ENCODE results near the gene SEMA6A. TPM values are rescaled to one million over a fixed set of nuclear protein-coding genes. Genes with fewer than 3 reads are reported as not detected.

SEMA6A gene
- total RNA-seq, 1 experiment from 2014 or later = 406 TPM

GRCh38 chr5:116420540-116420939 is 154.1 kb downstream of the SEMA6A start:
- Mint-ChIP-seq H3K36me3 (no peaks in the 10 kb centered on the region), H3K9me3 (no peaks in the 10 kb centered on the region), H3K4me1 (peaks cover 9% of the 10 kb centered on the region), H3K27me3 (ENCODE audit: low read depth) (no peaks in the 10 kb centered on the region; the same call in 1 of the 2 replicates), H3K27ac (no peak overlapping the region), H3K4me3 (no peak overlapping the region)
- POLR2A ChIA-PET = interaction anchor here (0.8 kb wide), 1 partner anchor 248 kb away, joined by 3 read pairs; no protein-coding TSS in a partner anchor
- no peak for ATAC-seq
- DNase-seq (ENCODE audit: low spot score) = no peak
- CTCF ChIA-PET = no interaction called here
- no peak for TF ChIP-seq NR3C1 (CRISPR knock-in tag; conservative IDR thresholded peaks at IDR 0.05; ENCODE audit: low read depth)
- no peak for TF ChIP-seq ATF6 (CRISPR knock-in tag; IDR thresholded peaks at IDR 0.05)
- no peak for TF ChIP-seq ZSCAN18 (CRISPR knock-in tag; IDR thresholded peaks at IDR 0.05)
- TF ChIP-seq ZNF396 (CRISPR knock-in tag; IDR thresholded peaks at IDR 0.05; ENCODE audit: borderline replicate concordance) = no peak
- no peak for TF ChIP-seq NFATC4 (CRISPR knock-in tag; IDR thresholded peaks at IDR 0.05)
- TF ChIP-seq ZNF232 (CRISPR knock-in tag; IDR thresholded peaks at IDR 0.05) = no peak
- TF ChIP-seq KAT7 (CRISPR knock-in tag; IDR thresholded peaks at IDR 0.05; ENCODE audit: borderline replicate concordance) = no peak
- no peak for TF ChIP-seq AFF4 (CRISPR knock-in tag; IDR thresholded peaks at IDR 0.05; ENCODE audit: borderline replicate concordance)
- no peak for TF ChIP-seq CBFB (CRISPR knock-in tag; IDR thresholded peaks at IDR 0.05; ENCODE audit: low read depth)
- no peak for TF ChIP-seq HMGXB4 (CRISPR knock-in tag; IDR thresholded peaks at IDR 0.05)
- no peak for TF ChIP-seq SMAD4 (CRISPR knock-in tag; IDR thresholded peaks at IDR 0.05)

GRCh38 chr5:116419258-116419657 is 155.4 kb downstream of the SEMA6A start:
- Mint-ChIP-seq H3K27ac (no peak overlapping the region), H3K4me1 (no peaks in the 10 kb centered on the region), H3K9me3 (no peaks in the 10 kb centered on the region), H3K4me3 (no peak overlapping the region), H3K36me3 (no peaks in the 10 kb centered on the region), H3K27me3 (ENCODE audit: low read depth) (no peaks in the 10 kb centered on the region; the same call in 1 of the 2 replicates)
- no peak for ATAC-seq
- POLR2A ChIA-PET = no interaction called here
- CTCF ChIA-PET = no interaction called here
- no peak for DNase-seq (ENCODE audit: low spot score)
- TF ChIP-seq TEAD1 (CRISPR knock-in tag; IDR thresholded peaks at IDR 0.05) (no peak), FOXP1 (CRISPR knock-in tag; IDR thresholded peaks at IDR 0.05; ENCODE audit: borderline replicate concordance) (no peak), E2F1 (CRISPR knock-in tag; IDR thresholded peaks at IDR 0.05) (no peak), JUN (CRISPR knock-in tag; IDR thresholded peaks at IDR 0.05) (no peak), ZNF671 (CRISPR knock-in tag; IDR thresholded peaks at IDR 0.05) (no peak), ZNF425 (CRISPR knock-in tag; conservative IDR thresholded peaks at IDR 0.05) (no peak), AR (CRISPR knock-in tag; IDR thresholded peaks at IDR 0.05) (no peak)
